H1 (cell line): ENCODE measurements around the gene TPT1. TPM values are rescaled to one million over a fixed set of nuclear protein-coding genes. Genes with fewer than 3 reads are reported as not detected.
A peak's percentile ranks its signal among the peaks of the same experiment; 100 is the strongest.
"Not testable (repeated sequence)": the region's sequence is repeated elsewhere in the genome, so short reads cannot be mapped to it uniquely, and the experiment has no call there.

Source experiments
- CTCF ChIA-PET: fragments of 300-600 bp; sonication (Branson Sonifier 250); formaldehyde crosslinking; loops from one replicate; lab custom pipeline; 2021; ENCODE audit not compliant: partially characterized antibody; lab: Charles Lee
- POLR2A ChIA-PET: fragments of 300-600 bp; sonication (Branson Sonifier 250); formaldehyde crosslinking; loops from one replicate; lab custom pipeline; 2021; ENCODE audit warnings: inconsistent platforms; ENCODE audit not compliant: partially characterized antibody; lab: Charles Lee
- DNase-seq, 2 experiments: peaks; one replicate each; pipeline versions ENCODE4 v3.0.0 to v3.0.0-alpha.2; 2010 to 2022; ENCODE audit warnings: low spot score in 2 of 2, low read depth in 1 of 2, mixed read lengths in 1 of 2
- FAIRE-seq: peaks from 2 replicates; lab custom pipeline; 2011; peaks lifted over from hg19 to GRCh38; lab: Jason Lieb, UNC
- H2AFZ ChIP-seq: 2 replicates; pipeline ENCODE4 v1.8.1; 2012; ENCODE audit warnings: low read length, inconsistent platforms
- H2AK5ac ChIP-seq: 2 replicates; pipeline ENCODE4 v1.6.1; 2013; ENCODE audit warnings: low read depth, low read length
- H2BK120ac ChIP-seq: replicated peaks from 2 replicates; pipeline ENCODE3; 2013; ENCODE audit warnings: low read depth, low read length, inconsistent platforms
- H2BK12ac ChIP-seq: 2 replicates; pipeline ENCODE4 v1.6.1; 2013; ENCODE audit warnings: low read depth, low read length
- H2BK15ac ChIP-seq: 2 replicates; pipeline ENCODE4 v1.6.1; 2013; ENCODE audit warnings: low read length
- H2BK20ac ChIP-seq: 2 replicates; pipeline ENCODE4 v1.6.1; 2013; ENCODE audit warnings: low read length
- H2BK5ac ChIP-seq: 2 replicates; pipeline ENCODE4 v1.6.1; 2013; ENCODE audit warnings: low read depth, low read length
- H3K14ac ChIP-seq: 2 replicates; pipeline ENCODE4 v1.6.1; 2013; ENCODE audit warnings: inconsistent platforms; ENCODE audit not compliant: insufficient read length
- H3K18ac ChIP-seq: 2 replicates; pipeline ENCODE4 v1.6.1; 2013; ENCODE audit warnings: low read length; ENCODE audit errors: extremely low read depth
- H3K23ac ChIP-seq: 2 replicates; pipeline ENCODE4 v1.6.1; 2013; ENCODE audit warnings: inconsistent platforms; ENCODE audit not compliant: insufficient read length
- H3K23me2 ChIP-seq: 2 replicates; pipeline ENCODE4 v1.6.1; 2013; ENCODE audit warnings: low read depth, low read length
- H3K27ac ChIP-seq: 2 replicates; pipeline ENCODE4 v1.6.1; 2011; ENCODE audit warnings: low read depth, low read length, inconsistent platforms
- H3K27me3 ChIP-seq, 4 experiments: replicated peaks in 1 of 4; 1 replicate in 1 of 4; 2 replicates in 3 of 4; pipeline versions ENCODE4 v1.6.1 to v1.8.1; 2011 to 2013; ENCODE audit warnings: low read length in 3 of 4, mild to moderate bottlenecking in 3 of 4, inconsistent platforms in 2 of 4, mixed read lengths in 2 of 4, moderate library complexity in 1 of 4; ENCODE audit not compliant: control insufficient read depth in 3 of 4, insufficient read depth in 3 of 4; ENCODE audit errors: extremely low read depth in 1 of 4
- H3K36me3 ChIP-seq, 4 experiments: 2 replicates each; pipeline versions ENCODE4 v1.6.1 to v1.8.1; 2011 to 2013; ENCODE audit warnings: mild to moderate bottlenecking in 4 of 4, low read length in 3 of 4, moderate library complexity in 2 of 4, control low read depth in 1 of 4, inconsistent platforms in 1 of 4; ENCODE audit not compliant: insufficient read depth in 4 of 4, control insufficient read depth in 2 of 4
- H3K4ac ChIP-seq: replicated peaks from 2 replicates; pipeline ENCODE3; 2013; ENCODE audit warnings: low read length, low read depth, mixed read lengths, inconsistent platforms; ENCODE audit not compliant: insufficient read length
- H3K4me1 ChIP-seq, 4 experiments: replicated peaks in 1 of 4; 1 replicate in 1 of 4; 2 replicates in 3 of 4; pipeline versions ENCODE4 v1.6.1 to v1.8.1; 2011 to 2013; ENCODE audit warnings: low read length in 3 of 4, inconsistent platforms in 2 of 4, mixed read lengths in 1 of 4; ENCODE audit not compliant: insufficient read depth in 4 of 4, control insufficient read depth in 3 of 4
- H3K4me2 ChIP-seq, 2 experiments: 2 replicates each; pipeline versions ENCODE4 v1.6.1 to v1.8.1; 2011 to 2013; ENCODE audit warnings: low read depth in 2 of 2, low read length in 2 of 2, control low read depth in 1 of 2, inconsistent platforms in 1 of 2, mild to moderate bottlenecking in 1 of 2; ENCODE audit not compliant: insufficient read depth in 1 of 2
- H3K4me3 ChIP-seq, 4 experiments: fragments of 200-600, 300-600 bp in 1 of 4; sonication (generic), shearing (Covaris generic), sonication (Bioruptor Twin) in 1 of 4; 2 replicates each; pipeline versions ENCODE4 v1.5.1 to v1.8.1; 2011 to 2016; ENCODE audit warnings: low read length in 4 of 4, low read depth in 3 of 4, control low read depth in 2 of 4, inconsistent platforms in 2 of 4, mild to moderate bottlenecking in 2 of 4, mixed read lengths in 1 of 4, moderate library complexity in 1 of 4; ENCODE audit not compliant: insufficient read depth in 2 of 4; ENCODE audit errors: extremely low read depth in 1 of 4
- H3K56ac ChIP-seq: replicated peaks from 2 replicates; pipeline ENCODE3; 2013; ENCODE audit warnings: low read depth, mild to moderate bottlenecking, mixed read lengths, low read length, inconsistent platforms; ENCODE audit not compliant: insufficient read length
- H3K79me1 ChIP-seq: 2 replicates; pipeline ENCODE4 v1.6.1; 2013; ENCODE audit warnings: low read depth, low read length, control low read depth
- H3K79me2 ChIP-seq, 2 experiments: 2 replicates each; pipeline versions ENCODE4 v1.6.1 to v1.8.1; 2012 to 2013; ENCODE audit warnings: low read length in 2 of 2, mild to moderate bottlenecking in 2 of 2, inconsistent platforms in 1 of 2; ENCODE audit not compliant: insufficient read depth in 2 of 2, control insufficient read depth in 1 of 2
- H3K9ac ChIP-seq, 4 experiments: replicated peaks in 1 of 4; 1 replicate in 1 of 4; 2 replicates in 3 of 4; pipeline versions ENCODE4 v1.6.1 to v1.8.1; 2011 to 2013; ENCODE audit warnings: low read depth in 3 of 4, low read length in 3 of 4, control low read depth in 2 of 4, mild to moderate bottlenecking in 2 of 4, moderate library complexity in 2 of 4, inconsistent platforms in 1 of 4; ENCODE audit errors: extremely low read depth in 1 of 4
- H3K9me3 ChIP-seq, 2 experiments: 2 replicates each; pipeline versions ENCODE4 v1.6.1 to v1.8.1; 2012 to 2013; ENCODE audit warnings: mild to moderate bottlenecking in 2 of 2, moderate library complexity in 2 of 2, control low read depth in 1 of 2, inconsistent platforms in 1 of 2, low read depth in 1 of 2, low read length in 1 of 2, mixed read lengths in 1 of 2; ENCODE audit not compliant: insufficient read depth in 2 of 2
- H4K20me1 ChIP-seq, 2 experiments: replicated peaks in 1 of 2; 2 replicates each; pipeline versions ENCODE3 to v1.8.1; 2011 to 2013; ENCODE audit warnings: inconsistent platforms in 2 of 2, low read length in 2 of 2, mild to moderate bottlenecking in 1 of 2; ENCODE audit not compliant: insufficient read depth in 2 of 2, control insufficient read depth in 1 of 2
- H4K5ac ChIP-seq: 2 replicates; pipeline ENCODE4 v1.6.1; 2013; ENCODE audit warnings: low read length, low read depth, mixed read lengths, inconsistent platforms; ENCODE audit not compliant: insufficient read length
- H4K8ac ChIP-seq: 2 replicates; pipeline ENCODE4 v1.8.0; 2013; ENCODE audit warnings: mild to moderate bottlenecking, moderate library complexity, low read length, inconsistent platforms; ENCODE audit not compliant: insufficient read depth; ENCODE audit errors: extremely low read depth
- H4K91ac ChIP-seq: replicated peaks from 2 replicates; pipeline ENCODE3; 2013; ENCODE audit warnings: low read length, mixed read lengths, inconsistent platforms; ENCODE audit not compliant: insufficient read length
- WGBS, 2 experiments: shearing (Covaris generic) in 1 of 2; methylation state at CpG; one replicate each; pipeline versions ENCODE4 v1.1.6 to v1.1.7; 2013 to 2015; ENCODE audit warnings: low lambda C conversion rate in 2 of 2, mixed read lengths in 2 of 2, inconsistent platforms in 1 of 2, low coverage in 1 of 2, missing lambda C conversion rate in 1 of 2; ENCODE audit not compliant: insufficient replicate concordance in 2 of 2, insufficient coverage in 1 of 2, insufficient read length in 1 of 2; ENCODE audit errors: extremely low coverage in 1 of 2, missing lambda C conversion rate in 1 of 2; 5-methylcytosine and 5-hydroxymethylcytosine counted together
- polyA plus RNA-seq, 7 experiments: library from polyadenylated mRNA; depleted of rRNA in 3 of 7; stranded (reverse) in 5 of 7; unstranded in 2 of 7; fragments of >200 nt in 5 of 7; fragments of 200-250 nt in 2 of 7; gene quantifications; 1 replicate in 5 of 7; 2 replicates in 1 of 7; 4 replicates in 1 of 7; pipeline versions ENCODE4 v1.2.1 to v1.2.3, GENCODE V29; 2011 to 2013; ENCODE audit warnings: missing spikeins in 2 of 7, mixed read lengths in 2 of 7
- total RNA-seq: library from RNA; stranded (reverse); fragmentation: NEBNext Ultra II Directional; extraction: Animal tissue kit (Norgen Biotek cat#: 25700); gene quantifications from 2 replicates; pipeline ENCODE4 v1.2.1, GENCODE V29; 2021

Gene TPT1
- total and polyA plus RNA-seq, 2 of the 8 experiments (the other 6 are each of a cell fraction or from before 2014, with no cell fraction given), result 2,245 to 2,279 TPM

GRCh38 chr13:45342668-45343067 is 1.7 kb upstream of the TPT1 start:
- DNase-seq, H3K79me1 ChIP-seq, FAIRE-seq, H2AK5ac ChIP-seq, H4K8ac ChIP-seq, H2BK20ac ChIP-seq, H3K27ac ChIP-seq, H3K18ac ChIP-seq, H3K23ac ChIP-seq, H2BK12ac ChIP-seq, H4K91ac ChIP-seq, H2BK15ac ChIP-seq, H2AFZ ChIP-seq, H2BK120ac ChIP-seq, H3K27me3 ChIP-seq, H2BK5ac ChIP-seq, H3K14ac ChIP-seq, H3K9me3 ChIP-seq, H3K56ac ChIP-seq, H3K23me2 ChIP-seq, H4K5ac ChIP-seq, H3K9ac ChIP-seq, H3K4ac ChIP-seq, H3K4me1 ChIP-seq: not testable (repeated sequence)
- peak overlapping the region; percentile 71 to 92; a peak in 1 of 4 replicates for H3K4me2 ChIP-seq
- POLR2A ChIA-PET, result interaction anchor here (1.3 to 16.2 kb wide), 6 partner anchors 12 to 122 kb away, joined by 3 to 319 read pairs (median 62); partner anchors contain the start of gene COG3
- 84% methylated on average over 14 of the region's 14 CpGs; no CpG with 5 or more reads in 1 of the 2 experiments for WGBS, 2 experiments
- peaks cover 24 to 30% (median 27%) of the 10 kb centered on the region in 4 experiments for H3K36me3 ChIP-seq
- CTCF ChIA-PET, result interaction anchor here (0.6 to 2.0 kb wide), 7 partner anchors 7 to 342 kb away, joined by 3 to 12 read pairs (median 3); no protein-coding TSS in a partner anchor
- peaks cover 9 to 17% of the 10 kb centered on the region in 2 experiments for H4K20me1 ChIP-seq
- peaks cover 12 to 42% of the 10 kb centered on the region in 2 experiments for H3K79me2 ChIP-seq
- H3K4me3 ChIP-seq, result peak overlapping the region in 1 of 4 experiments; percentile 91; a peak in 1 of 8 replicates
